ENCODE data around the gene LCN10. TPM values are rescaled to one million over a fixed set of nuclear protein-coding genes. Genes with fewer than 3 reads are reported as not detected.

Gene LCN10
- total RNA-seq, 1 experiment from 2014 or later, result not detected

DNA sequence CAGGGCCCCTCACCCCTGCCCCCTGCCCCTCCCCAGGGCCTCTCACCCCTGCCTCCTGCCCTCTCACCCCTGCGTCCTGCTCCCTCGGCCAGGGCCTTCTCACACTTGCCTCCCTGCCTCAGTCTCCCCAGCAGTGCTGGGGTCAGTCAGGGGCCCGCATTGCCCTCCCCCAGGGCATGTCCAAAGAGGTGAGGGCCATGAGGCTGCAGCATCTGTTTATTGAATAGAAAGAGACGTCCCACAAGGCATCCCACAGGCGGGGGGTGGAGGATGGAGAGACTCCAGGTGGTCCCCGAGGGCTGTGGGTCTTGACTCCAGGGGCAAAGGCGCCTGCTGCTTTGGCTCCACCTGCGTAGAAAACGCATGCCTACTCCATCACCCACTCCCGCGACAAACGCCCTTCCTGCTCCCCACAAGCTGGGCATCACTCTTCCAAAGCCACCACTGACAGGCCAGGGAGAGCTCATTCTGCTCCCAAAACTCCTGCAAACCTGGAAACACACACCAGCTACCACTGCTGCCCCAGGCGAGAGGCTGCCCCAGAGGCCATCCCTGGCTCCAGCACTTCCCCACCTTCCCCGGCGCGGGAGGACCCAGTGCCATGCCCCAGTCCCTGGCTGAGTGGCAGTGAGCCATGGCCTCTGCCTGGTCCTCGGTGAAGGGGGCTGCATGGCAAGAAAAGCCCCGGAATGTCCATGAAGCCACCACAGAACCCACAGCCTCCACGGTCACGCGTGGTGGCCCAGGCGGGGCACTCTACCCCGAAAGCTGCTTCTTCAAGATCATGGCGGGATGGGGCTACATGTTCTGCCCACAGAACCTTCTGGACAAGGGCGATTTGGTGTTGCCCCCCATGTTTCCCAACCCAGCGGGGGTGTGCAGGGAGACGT, 16.9 kb upstream of the LCN10 start:
- Histone ChIP-seq H3K4me1 (ENCODE audit: insufficient read depth, low read length) (no peaks in the 10 kb centered on the region), H3K9me3 (ENCODE audit: low read length) (no peaks in the 10 kb centered on the region), H3K9me2 (replicated peaks; ENCODE audit: low read length) (no peaks in the 10 kb centered on the region), H3K27ac (ENCODE audit: low read length) (no peak overlapping the region), H3K79me2 (ENCODE audit: low read length) (no peaks in the 10 kb centered on the region), H3K4me2 (ENCODE audit: low read length) (no peak overlapping the region), H4K20me1 (ENCODE audit: low read length) (no peaks in the 10 kb centered on the region), H3K9ac (ENCODE audit: low read length) (no peak overlapping the region), H3K4me3 (ENCODE audit: low read length) (no peak overlapping the region), H2AFZ (ENCODE audit: low read length) (no peak overlapping the region), H3F3A (ENCODE audit: low read length, unreplicated experiment) (no peaks in the 10 kb centered on the region), H3K36me3 (ENCODE audit: low read depth, low read length) (no peaks in the 10 kb centered on the region), H3K27me3 (ENCODE audit: low read length) (no peaks in the 10 kb centered on the region)
- no TSS peak for BruUV-seq (replicated peaks)
- ChIA-PET CTCF (no interaction called here), POLR2A (ENCODE audit: unreplicated experiment) (no interaction called here)
- TF ChIP-seq EZH2 (IDR thresholded peaks at IDR 0.05; ENCODE audit: low read length, unreplicated experiment) (no peak), EZH2phosphoT487 (IDR thresholded peaks at IDR 0.05; ENCODE audit: borderline replicate concordance, low read length) (no peak)
- TF ChIP-seq, protein P1, sequence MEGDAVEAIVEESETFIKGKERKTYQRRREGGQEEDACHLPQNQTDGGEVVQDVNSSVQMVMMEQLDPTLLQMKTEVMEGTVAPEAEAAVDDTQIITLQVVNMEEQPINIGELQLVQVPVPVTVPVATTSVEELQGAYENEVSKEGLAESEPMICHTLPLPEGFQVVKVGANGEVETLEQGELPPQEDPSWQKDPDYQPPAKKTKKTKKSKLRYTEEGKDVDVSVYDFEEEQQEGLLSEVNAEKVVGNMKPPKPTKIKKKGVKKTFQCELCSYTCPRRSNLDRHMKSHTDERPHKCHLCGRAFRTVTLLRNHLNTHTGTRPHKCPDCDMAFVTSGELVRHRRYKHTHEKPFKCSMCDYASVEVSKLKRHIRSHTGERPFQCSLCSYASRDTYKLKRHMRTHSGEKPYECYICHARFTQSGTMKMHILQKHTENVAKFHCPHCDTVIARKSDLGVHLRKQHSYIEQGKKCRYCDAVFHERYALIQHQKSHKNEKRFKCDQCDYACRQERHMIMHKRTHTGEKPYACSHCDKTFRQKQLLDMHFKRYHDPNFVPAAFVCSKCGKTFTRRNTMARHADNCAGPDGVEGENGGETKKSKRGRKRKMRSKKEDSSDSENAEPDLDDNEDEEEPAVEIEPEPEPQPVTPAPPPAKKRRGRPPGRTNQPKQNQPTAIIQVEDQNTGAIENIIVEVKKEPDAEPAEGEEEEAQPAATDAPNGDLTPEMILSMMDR (conservative IDR thresholded peaks at IDR 0.05; ENCODE audit: low read depth, low read length), result no peak
- DNase-seq, result no peak
- ATAC-seq, result no peak
- intact Hi-C loops (cut with micrococcal nuclease), result no loop called here

DNA sequence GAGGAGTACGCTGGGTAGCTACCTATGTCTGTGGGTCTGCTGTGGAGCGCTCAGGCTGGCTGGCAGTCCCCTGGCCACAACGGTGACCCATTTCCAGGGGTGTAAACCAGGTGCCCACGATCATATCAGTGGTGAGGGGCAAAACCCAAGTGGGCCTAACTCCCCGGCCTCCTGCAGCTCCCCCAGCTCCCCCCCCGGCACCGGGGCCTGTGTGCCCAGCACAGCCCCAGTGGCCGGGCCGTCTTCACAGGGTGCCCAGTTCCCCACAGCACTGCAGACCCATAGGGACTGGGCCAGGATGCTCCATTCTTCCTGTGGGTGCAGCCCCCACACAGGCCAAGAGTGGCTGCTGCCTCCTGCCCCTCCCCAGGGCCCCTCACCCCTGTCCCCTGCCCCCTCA, 16.3 kb upstream of the LCN10 start:
- intact Hi-C loops (cut with micrococcal nuclease), result no loop called here

More for the DNA sequence above, 16.3 kb upstream of the LCN10 start:
- no peaks in the 10 kb centered on the region for H3K27me3 ChIP-seq (ENCODE audit: low read length)
- H3K9me2 ChIP-seq (replicated peaks; ENCODE audit: low read length), result no peaks in the 10 kb centered on the region
- TF ChIP-seq, protein P1 (conservative IDR thresholded peaks at IDR 0.05; ENCODE audit: low read depth, low read length), result no peak
- TF ChIP-seq EZH2 (IDR thresholded peaks at IDR 0.05; ENCODE audit: low read length, unreplicated experiment) (no peak), EZH2phosphoT487 (IDR thresholded peaks at IDR 0.05; ENCODE audit: borderline replicate concordance, low read length) (no peak)
- H3K79me2 ChIP-seq (ENCODE audit: low read length), result no peaks in the 10 kb centered on the region
- no TSS peak for BruUV-seq (replicated peaks)
- no peak overlapping the region for H3K4me3 ChIP-seq (ENCODE audit: low read length)
- H3K36me3 ChIP-seq (ENCODE audit: low read depth, low read length), result no peaks in the 10 kb centered on the region
- no peaks in the 10 kb centered on the region for H4K20me1 ChIP-seq (ENCODE audit: low read length)
- H3K4me1 ChIP-seq (ENCODE audit: insufficient read depth, low read length), result no peaks in the 10 kb centered on the region
- H3F3A ChIP-seq (ENCODE audit: low read length, unreplicated experiment), result no peaks in the 10 kb centered on the region
- ATAC-seq, result no peak
- H3K27ac ChIP-seq (ENCODE audit: low read length), result no peak overlapping the region
- no peak overlapping the region for H3K4me2 ChIP-seq (ENCODE audit: low read length)
- CTCF ChIA-PET, result no interaction called here
- no peaks in the 10 kb centered on the region for H3K9me3 ChIP-seq (ENCODE audit: low read length)
- no peak overlapping the region for H3K9ac ChIP-seq (ENCODE audit: low read length)
- DNase-seq, result no peak
- H2AFZ ChIP-seq (ENCODE audit: low read length), result no peak overlapping the region
- POLR2A ChIA-PET (ENCODE audit: unreplicated experiment), result no interaction called here

Data from PC-3 (cell line).